NT2/D1 (cell line): Measurements from ENCODE around the gene PIGL.

ENCODE experiments used
- DNase-seq: peaks from one replicate; pipeline ENCODE4 v3.0.0-alpha.2; 2011; ENCODE audit warnings: low read depth, low spot score
- H3K27me3 ChIP-seq: 2 replicates; pipeline ENCODE4 v1.6.0; 2011; ENCODE audit warnings: mild to moderate bottlenecking; ENCODE audit not compliant: insufficient read length, insufficient read depth
- H3K36me3 ChIP-seq: 2 replicates; pipeline ENCODE4 v1.6.1; 2011; ENCODE audit warnings: mild to moderate bottlenecking, low read length, mixed read lengths; ENCODE audit not compliant: insufficient read depth, insufficient read length
- H3K4me1 ChIP-seq: 2 replicates; pipeline ENCODE4 v1.5.1; 2011; ENCODE audit not compliant: insufficient read depth, insufficient read length
- H3K4me3 ChIP-seq: 2 replicates; pipeline ENCODE4 v1.5.1; 2011; ENCODE audit warnings: low read depth; ENCODE audit not compliant: insufficient read length
- H3K9ac ChIP-seq: 2 replicates; pipeline ENCODE4 v1.6.0; 2011; ENCODE audit warnings: low read depth; ENCODE audit not compliant: insufficient read length
- H3K9me3 ChIP-seq: 2 replicates; pipeline ENCODE4 v1.5.1; 2011; ENCODE audit warnings: mild to moderate bottlenecking, low read length; ENCODE audit not compliant: insufficient read depth
- SUZ12 ChIP-seq: IDR thresholded peaks from 2 replicates; pipeline ENCODE4 v1.6.1; 2011; ENCODE audit not compliant: insufficient read length, insufficient read depth; ENCODE audit errors: extremely low read depth
- YY1 ChIP-seq: IDR thresholded peaks from 2 replicates; pipeline ENCODE4 v1.6.1; 2011; ENCODE audit not compliant: insufficient read length, insufficient read depth
- ZNF274 ChIP-seq: IDR thresholded peaks from 2 replicates; pipeline ENCODE4 v1.6.1; 2011; ENCODE audit warnings: mild to moderate bottlenecking, low read depth, low read length

PIGL gene

DNA sequence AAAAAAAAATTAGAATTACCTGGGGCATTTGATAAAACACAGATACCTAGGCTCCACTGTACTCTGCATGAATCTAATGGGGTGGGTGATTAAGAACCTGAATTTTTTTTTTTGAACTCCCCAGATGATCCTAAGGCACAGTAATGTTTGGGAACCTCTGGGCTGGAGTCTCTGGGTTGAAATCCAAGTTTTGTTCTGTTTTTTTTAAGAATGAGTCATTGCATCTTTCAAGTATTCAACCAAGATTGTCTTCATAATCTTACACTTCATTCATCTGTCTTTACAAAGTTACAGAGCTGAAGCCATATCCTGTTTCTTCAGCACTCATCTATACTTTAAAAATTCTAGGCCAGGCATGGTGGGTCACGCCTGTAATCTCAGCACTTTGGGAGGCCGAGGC, 52.6 kb downstream of the PIGL start:
- DNase-seq, result no peak
- TF ChIP-seq YY1 (no peak), ZNF274 (no peak), SUZ12 (no peak)
- Histone ChIP-seq H3K9me3 (0 out of 2 replicates have a peak, but pooled peaks cover 5% of the 10 kb centered on the region), H3K9ac (no peak overlapping the region), H3K36me3 (no peaks in the 10 kb centered on the region), H3K4me1 (no peaks in the 10 kb centered on the region), H3K4me3 (no peak overlapping the region), H3K27me3 (no peaks in the 10 kb centered on the region)

DNA sequence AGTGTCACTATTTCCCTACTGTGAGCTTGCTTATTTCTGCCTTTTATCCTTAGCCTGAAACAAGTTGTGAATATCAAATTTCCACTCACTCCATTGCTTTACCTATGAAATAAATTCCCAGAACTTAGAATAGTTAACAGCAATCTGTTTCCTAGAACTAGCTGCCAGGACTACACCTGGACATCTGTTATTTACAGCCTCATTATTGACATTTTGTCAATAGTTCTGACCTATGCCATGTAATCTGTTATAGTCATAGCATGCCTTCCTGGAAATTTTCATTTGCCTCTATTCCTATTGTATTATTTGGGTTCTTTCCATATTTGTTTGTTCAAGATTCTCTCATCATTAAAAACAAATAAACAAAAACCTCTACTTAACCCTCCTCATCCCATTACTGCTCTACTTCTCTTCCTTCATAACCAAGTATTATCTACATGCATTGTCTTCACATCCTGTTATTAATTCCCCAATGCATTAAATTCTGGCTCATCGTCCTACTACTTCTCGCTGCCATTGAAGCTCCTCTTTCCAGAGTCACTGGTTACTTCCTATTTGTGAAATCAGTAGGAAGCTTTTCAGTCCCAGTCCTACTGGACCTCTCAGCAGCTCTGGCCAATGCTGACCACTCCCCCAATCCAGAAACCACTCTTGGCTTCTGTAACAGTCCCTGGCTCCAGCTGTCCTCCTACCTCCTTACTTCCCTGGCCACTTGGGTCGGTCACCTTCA, 55.3 kb downstream of the PIGL start:
- TF ChIP-seq ZNF274, result no peak
- Histone ChIP-seq H3K4me1 (no peaks in the 10 kb centered on the region), H3K4me3 (no peak overlapping the region), H3K36me3 (no peaks in the 10 kb centered on the region), H3K9me3 (peaks cover 13% of the 10 kb centered on the region), H3K27me3 (no peaks in the 10 kb centered on the region), H3K9ac (no peak overlapping the region)
- DNase-seq, result no peak

DNA sequence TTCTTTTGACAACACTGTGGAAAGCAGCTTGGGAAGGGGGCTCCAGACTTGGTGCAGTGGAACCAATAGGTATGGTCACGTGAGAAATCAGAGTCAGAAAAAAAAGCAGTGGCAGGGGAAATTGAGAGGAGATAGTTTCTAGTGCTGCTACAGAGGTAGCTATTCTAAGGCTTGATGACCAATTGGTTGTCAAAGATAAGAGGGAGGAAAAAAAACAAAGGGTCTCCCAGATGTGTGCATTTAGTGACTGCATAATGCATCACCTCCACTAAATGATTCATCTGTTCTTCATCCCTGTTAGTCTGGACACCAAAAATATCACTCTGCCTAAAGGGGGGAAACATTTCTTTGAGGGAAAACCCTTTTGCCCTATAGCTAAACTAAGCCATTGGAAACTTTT, 56.5 kb downstream of the PIGL start:
- no peak overlapping the region for H3K9ac ChIP-seq
- no peaks in the 10 kb centered on the region for H3K36me3 ChIP-seq
- peaks cover 19% of the 10 kb centered on the region for H3K9me3 ChIP-seq
- H3K4me1 ChIP-seq, result no peaks in the 10 kb centered on the region
- TF ChIP-seq YY1 (no peak), ZNF274 (no peak), SUZ12 (no peak)
- H3K27me3 ChIP-seq, result no peaks in the 10 kb centered on the region
- H3K4me3 ChIP-seq, result no peak overlapping the region
- DNase-seq, result no peak

DNA sequence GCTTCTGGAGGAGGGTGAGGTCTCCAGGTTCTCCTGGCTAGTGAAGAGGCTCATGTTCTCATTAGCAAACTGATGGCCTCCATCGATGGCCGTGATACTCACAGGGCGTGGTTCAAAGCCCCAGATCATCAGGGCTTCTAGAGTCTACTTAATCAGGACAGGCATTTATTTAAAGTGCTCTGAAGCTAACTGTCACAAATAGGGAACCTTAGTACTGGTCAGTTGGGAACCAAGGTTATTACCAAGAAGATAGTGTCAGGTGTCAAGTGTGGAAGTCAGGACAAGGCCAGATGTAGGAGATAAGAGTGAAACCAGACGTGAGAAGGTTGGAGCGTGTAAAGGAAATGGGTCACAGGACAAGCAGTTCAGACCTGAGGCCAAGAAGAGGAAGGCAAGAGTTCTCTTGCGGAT, 56.9 kb downstream of the PIGL start:
- Histone ChIP-seq H3K9ac (no peak overlapping the region), H3K4me1 (no peaks in the 10 kb centered on the region), H3K27me3 (no peaks in the 10 kb centered on the region), H3K36me3 (no peaks in the 10 kb centered on the region), H3K4me3 (no peak overlapping the region), H3K9me3 (peaks cover 19% of the 10 kb centered on the region)
- TF ChIP-seq ZNF274 (no peak), YY1 (no peak), SUZ12 (no peak)
- DNase-seq, result no peak

DNA sequence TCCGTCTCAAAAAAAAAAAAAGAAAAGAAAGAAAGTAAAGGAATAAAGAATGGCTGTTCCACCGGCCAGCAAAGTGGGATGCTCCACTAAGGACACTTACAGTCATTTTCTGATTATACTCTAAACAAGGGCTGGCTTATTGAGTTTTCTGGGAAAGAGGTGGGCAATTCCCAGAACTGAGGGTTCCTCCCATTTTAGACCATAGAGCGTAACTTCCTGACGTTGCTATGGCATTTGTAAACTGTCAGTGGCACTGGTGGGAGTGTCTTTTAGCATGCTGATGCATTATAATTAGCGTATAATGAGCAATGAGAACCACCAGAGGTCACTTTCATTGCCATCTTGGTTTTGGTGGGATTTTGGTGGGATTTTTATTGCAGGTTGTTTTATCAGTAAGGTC, 58.0 kb downstream of the PIGL start:
- no peaks in the 10 kb centered on the region for H3K4me1 ChIP-seq
- peaks cover 19% of the 10 kb centered on the region for H3K9me3 ChIP-seq
- no peaks in the 10 kb centered on the region for H3K36me3 ChIP-seq
- no peak overlapping the region for H3K9ac ChIP-seq
- DNase-seq, result no peak
- no peaks in the 10 kb centered on the region for H3K27me3 ChIP-seq
- no peak overlapping the region for H3K4me3 ChIP-seq
- TF ChIP-seq SUZ12, result no peak
- no peak for TF ChIP-seq ZNF274
- TF ChIP-seq YY1, result no peak

DNA sequence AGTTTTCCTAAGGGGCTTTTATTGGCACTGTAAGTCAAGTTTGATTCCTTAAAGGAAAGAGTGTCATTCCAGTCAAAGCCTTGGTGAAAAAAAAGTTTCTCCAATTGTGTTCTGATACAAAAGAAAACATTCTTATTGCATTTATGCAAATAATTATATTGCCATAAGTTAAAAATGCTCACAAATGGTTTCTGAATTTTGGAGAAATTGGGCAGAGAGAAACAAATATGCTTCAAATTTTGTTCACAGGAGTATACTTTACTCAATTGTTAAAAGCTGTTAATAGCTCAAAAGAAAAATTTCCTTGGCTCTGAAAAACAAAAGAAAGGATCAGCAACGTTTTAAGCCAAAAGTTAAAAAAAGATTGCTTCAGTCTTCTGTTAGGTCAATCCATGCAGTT, 60.2 kb downstream of the PIGL start:
- DNase-seq, result no peak
- no peak overlapping the region for H3K4me3 ChIP-seq
- H3K27me3 ChIP-seq, result no peaks in the 10 kb centered on the region
- H3K9ac ChIP-seq, result no peak overlapping the region
- TF ChIP-seq YY1 (no peak), SUZ12 (no peak), ZNF274 (no peak)
- H3K9me3 ChIP-seq, result peaks cover 19% of the 10 kb centered on the region
- H3K36me3 ChIP-seq, result no peaks in the 10 kb centered on the region
- no peaks in the 10 kb centered on the region for H3K4me1 ChIP-seq

DNA sequence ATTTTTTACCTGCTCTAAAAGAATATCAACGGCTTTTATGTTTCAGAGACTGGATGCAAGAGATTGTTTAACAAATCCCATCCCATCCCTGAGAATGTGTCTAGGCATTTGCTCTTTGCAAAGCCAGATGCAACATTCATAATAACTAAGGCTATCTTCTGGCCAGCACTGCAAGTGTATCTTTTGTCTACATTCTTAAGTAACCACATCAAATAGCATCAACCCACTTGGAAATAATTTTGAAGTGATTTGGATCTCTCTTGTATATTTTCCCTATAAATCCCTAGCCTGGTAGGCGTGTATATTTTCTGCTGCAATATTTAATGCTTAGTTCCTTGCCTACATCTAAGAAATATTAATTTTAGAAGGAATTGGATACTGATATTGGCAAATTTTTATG, 64.3 kb downstream of the PIGL start:
- Histone ChIP-seq H3K4me3 (no peak overlapping the region), H3K27me3 (no peaks in the 10 kb centered on the region), H3K36me3 (no peaks in the 10 kb centered on the region), H3K4me1 (no peaks in the 10 kb centered on the region), H3K9ac (no peak overlapping the region), H3K9me3 (peaks cover 13% of the 10 kb centered on the region)
- TF ChIP-seq YY1 (no peak), SUZ12 (no peak), ZNF274 (no peak)
- no peak for DNase-seq

DNA sequence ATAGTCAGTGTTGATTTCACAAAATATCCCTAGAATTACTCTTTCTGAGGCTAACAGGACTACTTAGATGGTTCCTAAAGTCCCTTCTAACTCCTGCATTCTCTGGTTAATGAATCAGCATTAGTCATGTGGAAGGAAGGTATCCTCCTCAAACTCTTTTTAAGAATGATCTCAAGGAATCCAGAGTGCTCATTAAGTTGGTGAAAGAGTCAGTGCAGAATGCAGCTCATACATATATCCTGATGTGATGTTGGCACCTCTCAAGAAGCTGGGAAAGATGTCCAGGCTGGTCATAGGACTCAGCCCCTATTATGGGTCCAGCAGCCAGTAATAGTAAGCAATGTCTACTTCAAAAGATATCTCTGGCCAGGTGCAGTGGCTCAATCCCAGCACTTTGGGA, 65.5 kb downstream of the PIGL start:
- H3K9ac ChIP-seq, result no peak overlapping the region
- TF ChIP-seq YY1 (no peak), SUZ12 (no peak), ZNF274 (no peak)
- H3K4me1 ChIP-seq, result no peaks in the 10 kb centered on the region
- peaks cover 3% of the 10 kb centered on the region for H3K9me3 ChIP-seq
- DNase-seq, result no peak
- no peaks in the 10 kb centered on the region for H3K36me3 ChIP-seq
- peaks cover 3% of the 10 kb centered on the region for H3K27me3 ChIP-seq
- no peak overlapping the region for H3K4me3 ChIP-seq
